Cortex of kidney (tissue), 1 donor: ENCODE data around the gene ZNF30.
"Not testable (repeated sequence)": the region's sequence is repeated elsewhere in the genome, so short reads cannot be mapped to it uniquely, and the experiment has no call there.

ENCODE experiments used
- DNase-seq: peaks from one replicate; lab custom pipeline; 2025; lab: John Stamatoyannopoulos, UW

ZNF30 gene

GRCh38 chr19:34926685-34927375 lies at the start of gene ZNF30:
Gene ZNF30 (plus strand): TSS chr19:34926903. CDS start chr19:34929948, 3,045 bp downstream.
- no peak for DNase-seq

- no peak for DNase-seq
These were observed 47.1 kb upstream of the ZNF30 start for GRCh38 chr19:34879563-34879962.

- no peak for DNase-seq
These were observed 46.7 kb upstream of the ZNF30 start for GRCh38 chr19:34880034-34880433.

GRCh38 chr19:34881982-34882381 lies 44.7 kb upstream of the ZNF30 start:
- DNase-seq, result no peak

GRCh38 chr19:34888091-34888490 lies 38.6 kb upstream of the ZNF30 start:
- no peak for DNase-seq

GRCh38 chr19:34900245-34900644 lies 26.5 kb upstream of the ZNF30 start:
- DNase-seq, result no peak

- DNase-seq, result no peak
These were observed 21.8 kb upstream of the ZNF30 start for GRCh38 chr19:34904664-34905527.

- DNase-seq, result no peak
These were observed 15.9 kb upstream of the ZNF30 start for GRCh38 chr19:34910770-34911169.

GRCh38 chr19:34917144-34917543 lies 9.6 kb upstream of the ZNF30 start:
- DNase-seq, result not testable (repeated sequence)

- no peak for DNase-seq
These were observed 8.5 kb upstream of the ZNF30 start for GRCh38 chr19:34918190-34918589.

GRCh38 chr19:34920090-34920786 lies 6.5 kb upstream of the ZNF30 start:
- not testable (repeated sequence) for DNase-seq

GRCh38 chr19:34925278-34925855 lies 1.3 kb upstream of the ZNF30 start:
- DNase-seq, result no peak

GRCh38 chr19:34926361-34926684 lies 380 bp upstream of the ZNF30 start:
- DNase-seq, result no peak

- DNase-seq, result no peak
These were observed 5.8 kb downstream of the ZNF30 start for GRCh38 chr19:34932494-34932893.

GRCh38 chr19:34936184-34936583 lies 9.5 kb downstream of the ZNF30 start:
- no peak for DNase-seq

GRCh38 chr19:34938886-34939285 lies 12.2 kb downstream of the ZNF30 start:
- no peak for DNase-seq

- no peak for DNase-seq
These were observed 17.3 kb downstream of the ZNF30 start for GRCh38 chr19:34943861-34944573.

GRCh38 chr19:34953092-34953491 lies 26.4 kb downstream of the ZNF30 start:
- DNase-seq, result no peak

GRCh38 chr19:34957830-34958751 lies 31.4 kb downstream of the ZNF30 start:
- no peak for DNase-seq

GRCh38 chr19:34959021-34959420 lies 32.3 kb downstream of the ZNF30 start:
- no peak for DNase-seq
